Measurements from ENCODE around the gene CELSR2. TPM values are rescaled to one million over a fixed set of nuclear protein-coding genes. Genes with fewer than 3 reads are reported as not detected.
"Not testable (repeated sequence)": the region's sequence is repeated elsewhere in the genome, so short reads cannot be mapped to it uniquely, and the experiment has no call there.

Gene CELSR2
- total RNA-seq, 2 donors from 2014 or later: 7.3 to 7.5 TPM

DNA sequence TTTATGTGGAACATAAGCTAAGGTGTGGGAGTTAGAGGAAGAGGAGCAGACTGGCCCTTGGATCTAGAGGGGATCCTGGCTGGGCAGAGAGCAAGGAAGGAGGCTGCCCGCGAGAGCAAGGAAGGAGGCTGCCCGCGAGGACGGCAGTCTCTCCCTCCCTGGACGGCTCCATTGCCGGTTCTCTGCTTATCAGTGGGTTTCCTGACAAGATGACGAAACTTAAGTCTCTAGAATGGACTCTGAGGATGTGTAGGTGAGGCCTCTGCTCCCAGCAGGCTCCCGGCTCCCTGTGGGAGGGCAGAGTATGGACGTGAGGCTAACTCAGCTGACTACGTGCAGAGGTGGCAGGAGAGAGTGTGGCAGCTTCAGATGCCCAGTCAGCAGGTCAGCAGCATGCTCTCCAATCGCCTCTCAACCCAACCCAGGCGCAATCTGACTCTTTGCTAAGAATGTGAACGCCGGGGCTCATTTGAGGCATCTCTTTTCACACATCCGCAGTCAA is 51.4 kb downstream of the CELSR2 start:
- Histone ChIP-seq H3K36me3 (replicated peaks in 1 of 2; ENCODE audit: insufficient read depth in 1 of 2, low read depth in 2 of 2) (no peaks in the 10 kb centered on the region), H3K4me1 (peaks cover 15% of the 10 kb centered on the region), H3K4me3 (no peak overlapping the region), H3K27me3 (no peaks in the 10 kb centered on the region), H3K9me3 (no peaks in the 10 kb centered on the region), H3K27ac (no peak overlapping the region)
- no peak for DNase-seq
- WGBS, 2 donors: 76 to 80% methylated on average over 11 to 14 of the region's 16 CpGs
- intact Hi-C loops (cut with DNase I): no loop called here
- TF ChIP-seq POLR2A (IDR thresholded peaks at IDR 0.05) (no peak), CTCF (IDR thresholded peaks at IDR 0.05) (no peak)
- no peak for ATAC-seq

- Histone ChIP-seq H3K27ac (no peak overlapping the region), H3K36me3 (replicated peaks in 1 of 2; ENCODE audit: insufficient read depth in 1 of 2, low read depth in 2 of 2) (no peaks in the 10 kb centered on the region), H3K4me3 (no peak overlapping the region), H3K27me3 (no peaks in the 10 kb centered on the region), H3K9me3 (no peaks in the 10 kb centered on the region), H3K4me1 (peaks cover 15% of the 10 kb centered on the region)
- intact Hi-C loops (cut with DNase I): no loop called here
- 61 to 79% methylated on average over 5 of the region's 5 CpGs for WGBS, 2 donors
- ATAC-seq (no peak), DNase-seq (no peak)
- TF ChIP-seq POLR2A (IDR thresholded peaks at IDR 0.05) (no peak), CTCF (IDR thresholded peaks at IDR 0.05) (no peak)
Measured at GRCh38 chr1:109301874-109302273, 52.5 kb downstream of the CELSR2 start.

DNA sequence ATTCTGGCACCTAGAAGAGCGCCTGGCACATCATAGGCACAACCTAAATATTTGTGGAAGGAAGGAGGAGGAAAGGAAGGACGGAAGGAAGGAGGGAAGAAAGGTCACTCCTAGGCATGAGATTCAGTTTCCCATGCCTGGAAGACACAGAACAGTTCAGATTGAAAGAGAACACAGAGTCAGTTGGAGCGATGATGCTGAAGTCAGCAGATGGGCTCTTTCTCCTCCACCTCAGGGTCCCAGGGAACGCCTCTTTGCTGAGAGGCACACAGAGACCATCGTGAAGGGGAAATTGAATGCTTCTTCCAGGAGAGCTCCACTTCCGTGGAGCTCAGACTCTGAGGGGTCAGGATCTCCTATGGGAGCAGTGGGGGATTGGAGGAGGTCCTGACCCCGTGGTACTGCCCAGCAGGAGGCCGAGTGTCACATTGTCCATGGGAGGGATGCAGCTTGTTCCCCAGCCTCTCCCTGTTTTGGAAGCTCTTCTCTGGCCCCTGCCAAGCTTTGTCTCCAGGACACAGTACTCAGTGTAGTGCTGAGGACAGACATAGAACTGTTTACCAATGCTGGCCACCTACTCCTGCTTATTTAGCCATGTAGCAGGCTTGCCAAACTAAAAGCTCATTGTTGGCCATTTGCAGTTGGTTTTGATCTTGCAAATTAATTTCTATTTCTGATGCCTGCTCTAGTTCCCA is 55.0 kb downstream of the CELSR2 start:
- TF ChIP-seq POLR2A (IDR thresholded peaks at IDR 0.05) (no peak), CTCF (IDR thresholded peaks at IDR 0.05) (no peak)
- no peaks in the 10 kb centered on the region for H3K27me3 ChIP-seq
- no peaks in the 10 kb centered on the region for H3K36me3 ChIP-seq (replicated peaks in 1 of 2; ENCODE audit: insufficient read depth in 1 of 2, low read depth in 2 of 2)
- no peak overlapping the region for H3K4me3 ChIP-seq
- no peak for DNase-seq
- no peaks in the 10 kb centered on the region for H3K9me3 ChIP-seq
- H3K4me1 ChIP-seq: peaks cover 7% of the 10 kb centered on the region
- intact Hi-C loops (cut with DNase I): no loop called here
- H3K27ac ChIP-seq: no peak overlapping the region
- ATAC-seq: no peak
- 54 to 55% methylated on average over 5 to 8 of the region's 8 CpGs for WGBS, 2 donors

- H3K4me3 ChIP-seq; intact Hi-C loops (cut with DNase I); H3K4me1 ChIP-seq; H3K27me3 ChIP-seq; H3K36me3 ChIP-seq (replicated peaks in 1 of 2; ENCODE audit: insufficient read depth in 1 of 2, low read depth in 2 of 2); DNase-seq; H3K9me3 ChIP-seq; ATAC-seq; H3K27ac ChIP-seq: not testable (repeated sequence)
- 40 to 52% methylated on average over 4 to 10 of the region's 10 CpGs for WGBS, 2 donors
Measured at GRCh38 chr1:109305991-109306390, 56.7 kb downstream of the CELSR2 start.

DNA sequence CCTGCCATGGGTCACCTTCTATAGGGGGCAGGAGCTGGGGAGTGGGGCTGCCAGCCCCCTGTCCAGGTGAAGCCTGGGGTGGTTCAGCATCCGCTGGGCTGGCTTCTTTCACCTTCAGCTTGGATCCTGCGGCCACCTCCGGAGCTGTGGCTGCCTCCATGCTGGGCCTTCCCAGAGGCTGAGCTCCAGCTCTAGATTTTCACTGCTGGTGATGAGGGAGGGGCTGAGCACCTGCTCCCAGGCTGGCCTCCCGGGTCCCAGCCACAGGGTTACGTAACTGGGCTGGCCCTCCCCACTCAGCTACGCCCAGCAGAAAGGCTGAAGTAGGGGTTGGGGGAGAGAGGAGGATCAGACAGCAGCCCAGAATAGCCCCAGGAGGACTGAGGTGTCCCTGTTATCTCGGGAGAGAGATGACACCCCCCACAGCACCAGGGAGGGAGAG is 57.5 kb downstream of the CELSR2 start, which contains the start of gene MYBPHL:
MYBPHL (minus strand) TSS at position 180 of the 442 bp plus-strand sequence; CDS start at position 160, 20 bp downstream.
- ATAC-seq (peak; percentile 16), DNase-seq (no peak)
- no peaks in the 10 kb centered on the region for H3K36me3 ChIP-seq (replicated peaks in 1 of 2; ENCODE audit: insufficient read depth in 1 of 2, low read depth in 2 of 2)
- no peak for TF ChIP-seq POLR2A (IDR thresholded peaks at IDR 0.05)
- no peak for TF ChIP-seq CTCF (IDR thresholded peaks at IDR 0.05)
- H3K9me3 ChIP-seq: no peaks in the 10 kb centered on the region
- WGBS, 2 donors: 37% methylated on average over 5 of the region's 7 CpGs; no CpG with 5 or more reads in 1 of the 2 donors
- no peaks in the 10 kb centered on the region for H3K27me3 ChIP-seq
- no peaks in the 10 kb centered on the region for H3K4me1 ChIP-seq
- no peak within 1 kb of the TSS for H3K27ac ChIP-seq
- intact Hi-C loops (cut with DNase I): no loop called here
- H3K4me3 ChIP-seq: no peak within 1 kb of the TSS
